Measurements from ENCODE around the gene USP19. TPM values are rescaled to one million over a fixed set of nuclear protein-coding genes. Genes with fewer than 3 reads are reported as not detected.

Gene USP19
- total RNA-seq, 1 experiment from 2014 or later, result 73.3 TPM

DNA sequence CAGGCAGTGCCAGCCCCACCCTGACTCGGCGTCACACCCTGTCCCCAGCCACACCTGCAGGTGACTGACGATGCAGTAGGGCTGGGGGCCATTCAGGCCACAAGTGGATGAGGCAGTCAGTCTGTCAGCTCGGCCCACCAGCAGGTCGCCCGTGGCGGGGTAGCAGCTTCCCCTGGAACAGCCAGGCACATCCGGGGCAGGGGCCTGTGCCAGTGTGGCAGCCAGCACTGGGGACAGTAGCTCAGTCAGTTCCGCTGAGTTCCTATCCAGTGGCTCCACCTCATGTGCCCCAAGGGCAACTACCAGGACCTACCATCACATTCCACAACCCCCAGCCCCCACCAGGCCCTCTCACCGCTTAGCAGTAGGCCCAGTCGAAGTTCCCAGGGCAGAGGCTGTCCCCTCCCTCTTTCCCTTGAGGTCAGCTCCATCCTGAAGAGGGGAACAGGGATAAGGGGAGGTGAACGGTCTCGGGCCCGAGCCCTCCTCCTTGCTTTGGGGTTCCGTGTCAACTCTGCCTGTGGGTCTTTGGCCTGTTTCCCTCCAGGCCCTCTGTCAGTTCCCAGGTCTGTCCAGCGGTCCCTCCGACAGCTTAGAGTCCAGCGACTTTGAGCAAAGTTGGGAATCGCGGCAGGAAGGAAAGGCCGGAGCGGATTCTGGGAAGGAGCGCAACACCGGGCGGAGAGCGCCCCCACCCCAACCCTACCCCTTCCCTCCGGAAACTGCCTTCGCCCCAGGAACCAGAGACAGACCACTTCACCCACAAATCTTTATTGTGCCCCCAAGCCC lies 12.0 kb upstream of the USP19 start, which contains the start of gene LAMB2 (continued):
- TF ChIP-seq OVOL2 (CRISPR knock-in tag; IDR thresholded peaks at IDR 0.05; ENCODE audit: borderline replicate concordance) (no peak), EMX1 (CRISPR knock-in tag; IDR thresholded peaks at IDR 0.05) (no peak), RORB (CRISPR knock-in tag; IDR thresholded peaks at IDR 0.05) (no peak), SMAD3 (CRISPR knock-in tag; IDR thresholded peaks at IDR 0.05; ENCODE audit: borderline replicate concordance) (no peak), ZBTB21 (CRISPR knock-in tag; IDR thresholded peaks at IDR 0.05; ENCODE audit: borderline replicate concordance) (peak; percentile 33; the same call in 1 of the 2 replicates), JAZF1 (CRISPR knock-in tag; IDR thresholded peaks at IDR 0.05) (no peak)
- TF ChIP-seq, protein P1, sequence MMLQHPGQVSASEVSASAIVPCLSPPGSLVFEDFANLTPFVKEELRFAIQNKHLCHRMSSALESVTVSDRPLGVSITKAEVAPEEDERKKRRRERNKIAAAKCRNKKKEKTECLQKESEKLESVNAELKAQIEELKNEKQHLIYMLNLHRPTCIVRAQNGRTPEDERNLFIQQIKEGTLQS (CRISPR knock-in tag; conservative IDR thresholded peaks at IDR 0.05), result no peak
- TF ChIP-seq, protein P2, sequence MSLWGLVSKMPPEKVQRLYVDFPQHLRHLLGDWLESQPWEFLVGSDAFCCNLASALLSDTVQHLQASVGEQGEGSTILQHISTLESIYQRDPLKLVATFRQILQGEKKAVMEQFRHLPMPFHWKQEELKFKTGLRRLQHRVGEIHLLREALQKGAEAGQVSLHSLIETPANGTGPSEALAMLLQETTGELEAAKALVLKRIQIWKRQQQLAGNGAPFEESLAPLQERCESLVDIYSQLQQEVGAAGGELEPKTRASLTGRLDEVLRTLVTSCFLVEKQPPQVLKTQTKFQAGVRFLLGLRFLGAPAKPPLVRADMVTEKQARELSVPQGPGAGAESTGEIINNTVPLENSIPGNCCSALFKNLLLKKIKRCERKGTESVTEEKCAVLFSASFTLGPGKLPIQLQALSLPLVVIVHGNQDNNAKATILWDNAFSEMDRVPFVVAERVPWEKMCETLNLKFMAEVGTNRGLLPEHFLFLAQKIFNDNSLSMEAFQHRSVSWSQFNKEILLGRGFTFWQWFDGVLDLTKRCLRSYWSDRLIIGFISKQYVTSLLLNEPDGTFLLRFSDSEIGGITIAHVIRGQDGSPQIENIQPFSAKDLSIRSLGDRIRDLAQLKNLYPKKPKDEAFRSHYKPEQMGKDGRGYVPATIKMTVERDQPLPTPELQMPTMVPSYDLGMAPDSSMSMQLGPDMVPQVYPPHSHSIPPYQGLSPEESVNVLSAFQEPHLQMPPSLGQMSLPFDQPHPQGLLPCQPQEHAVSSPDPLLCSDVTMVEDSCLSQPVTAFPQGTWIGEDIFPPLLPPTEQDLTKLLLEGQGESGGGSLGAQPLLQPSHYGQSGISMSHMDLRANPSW (CRISPR knock-in tag; conservative IDR thresholded peaks at IDR 0.05; ENCODE audit: low read depth), result no peak

DNA sequence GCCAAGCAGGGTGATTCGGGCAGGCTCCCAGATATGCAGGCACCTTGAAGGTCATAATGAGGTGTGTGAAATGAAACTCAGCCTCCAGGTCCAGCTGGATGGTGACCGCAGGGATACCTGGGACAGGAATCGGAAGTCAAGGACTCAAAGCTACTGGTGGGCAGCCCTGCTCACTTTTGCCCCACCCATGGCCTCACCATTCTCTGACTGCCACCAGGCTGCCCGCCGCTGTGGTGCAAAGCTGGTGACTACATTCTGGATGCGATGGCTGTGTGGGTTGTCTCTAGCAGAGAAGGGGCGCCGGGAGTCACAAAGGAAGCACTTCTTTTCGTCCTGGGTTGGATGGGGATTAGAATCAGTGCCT lies 11.4 kb upstream of the USP19 start:
- Mint-ChIP-seq H3K9me3 (no peaks in the 10 kb centered on the region), H3K27ac (no peak overlapping the region), H3K27me3 (ENCODE audit: low read depth) (no peaks in the 10 kb centered on the region; the same call in 1 of the 2 replicates), H3K36me3 (no peaks in the 10 kb centered on the region), H3K4me1 (peaks cover 12% of the 10 kb centered on the region), H3K4me3 (peak overlapping the region; percentile 89)
- DNase-seq (ENCODE audit: low spot score), result no peak
- no peak for ATAC-seq
- ChIA-PET POLR2A (interaction anchor here (0.7 to 1.5 kb wide), 5 partner anchors 11 to 125 kb away, joined by 3 to 6 read pairs (median 3); partner anchors contain the start of genes QRICH1, USP19 and WDR6), CTCF (interaction anchor here (0.6 to 3.4 kb wide), 14 partner anchors 11 to 468 kb away, joined by 3 to 36 read pairs (median 6); partner anchors contain the start of genes KLHDC8B, QRICH1, USP19 and USP4)
- TF ChIP-seq ZNF263 (CRISPR knock-in tag; IDR thresholded peaks at IDR 0.05; ENCODE audit: low read depth), result no peak
- no peak for TF ChIP-seq IRF2 (CRISPR knock-in tag; IDR thresholded peaks at IDR 0.05; ENCODE audit: borderline replicate concordance, low read depth)
- TF ChIP-seq, protein P3, sequence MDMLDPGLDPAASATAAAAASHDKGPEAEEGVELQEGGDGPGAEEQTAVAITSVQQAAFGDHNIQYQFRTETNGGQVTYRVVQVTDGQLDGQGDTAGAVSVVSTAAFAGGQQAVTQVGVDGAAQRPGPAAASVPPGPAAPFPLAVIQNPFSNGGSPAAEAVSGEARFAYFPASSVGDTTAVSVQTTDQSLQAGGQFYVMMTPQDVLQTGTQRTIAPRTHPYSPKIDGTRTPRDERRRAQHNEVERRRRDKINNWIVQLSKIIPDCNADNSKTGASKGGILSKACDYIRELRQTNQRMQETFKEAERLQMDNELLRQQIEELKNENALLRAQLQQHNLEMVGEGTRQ (CRISPR knock-in tag; IDR thresholded peaks at IDR 0.05), result no peak
- TF ChIP-seq, protein P4, sequence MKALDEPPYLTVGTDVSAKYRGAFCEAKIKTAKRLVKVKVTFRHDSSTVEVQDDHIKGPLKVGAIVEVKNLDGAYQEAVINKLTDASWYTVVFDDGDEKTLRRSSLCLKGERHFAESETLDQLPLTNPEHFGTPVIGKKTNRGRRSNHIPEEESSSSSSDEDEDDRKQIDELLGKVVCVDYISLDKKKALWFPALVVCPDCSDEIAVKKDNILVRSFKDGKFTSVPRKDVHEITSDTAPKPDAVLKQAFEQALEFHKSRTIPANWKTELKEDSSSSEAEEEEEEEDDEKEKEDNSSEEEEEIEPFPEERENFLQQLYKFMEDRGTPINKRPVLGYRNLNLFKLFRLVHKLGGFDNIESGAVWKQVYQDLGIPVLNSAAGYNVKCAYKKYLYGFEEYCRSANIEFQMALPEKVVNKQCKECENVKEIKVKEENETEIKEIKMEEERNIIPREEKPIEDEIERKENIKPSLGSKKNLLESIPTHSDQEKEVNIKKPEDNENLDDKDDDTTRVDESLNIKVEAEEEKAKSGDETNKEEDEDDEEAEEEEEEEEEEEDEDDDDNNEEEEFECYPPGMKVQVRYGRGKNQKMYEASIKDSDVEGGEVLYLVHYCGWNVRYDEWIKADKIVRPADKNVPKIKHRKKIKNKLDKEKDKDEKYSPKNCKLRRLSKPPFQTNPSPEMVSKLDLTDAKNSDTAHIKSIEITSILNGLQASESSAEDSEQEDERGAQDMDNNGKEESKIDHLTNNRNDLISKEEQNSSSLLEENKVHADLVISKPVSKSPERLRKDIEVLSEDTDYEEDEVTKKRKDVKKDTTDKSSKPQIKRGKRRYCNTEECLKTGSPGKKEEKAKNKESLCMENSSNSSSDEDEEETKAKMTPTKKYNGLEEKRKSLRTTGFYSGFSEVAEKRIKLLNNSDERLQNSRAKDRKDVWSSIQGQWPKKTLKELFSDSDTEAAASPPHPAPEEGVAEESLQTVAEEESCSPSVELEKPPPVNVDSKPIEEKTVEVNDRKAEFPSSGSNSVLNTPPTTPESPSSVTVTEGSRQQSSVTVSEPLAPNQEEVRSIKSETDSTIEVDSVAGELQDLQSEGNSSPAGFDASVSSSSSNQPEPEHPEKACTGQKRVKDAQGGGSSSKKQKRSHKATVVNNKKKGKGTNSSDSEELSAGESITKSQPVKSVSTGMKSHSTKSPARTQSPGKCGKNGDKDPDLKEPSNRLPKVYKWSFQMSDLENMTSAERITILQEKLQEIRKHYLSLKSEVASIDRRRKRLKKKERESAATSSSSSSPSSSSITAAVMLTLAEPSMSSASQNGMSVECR (CRISPR knock-in tag; IDR thresholded peaks at IDR 0.05; ENCODE audit: borderline replicate concordance), result no peak
- TF ChIP-seq FOXP1 (CRISPR knock-in tag; IDR thresholded peaks at IDR 0.05; ENCODE audit: borderline replicate concordance), result 0 out of 2 replicates have a peak, but pooled peaks have one; percentile 10
- no peak for TF ChIP-seq NFYB (CRISPR knock-in tag; conservative IDR thresholded peaks at IDR 0.05; ENCODE audit: low read depth)
